D721Med (cell line): ENCODE measurements around the gene XIRP2.

Experiments
- DNase-seq: peaks from one replicate; pipeline ENCODE4 v3.0.0; 2011; ENCODE audit warnings: low spot score; ENCODE audit not compliant: insufficient read length
- FAIRE-seq: peaks from 2 replicates; lab custom pipeline; 2011; peaks lifted over from hg19 to GRCh38; lab: Jason Lieb, UNC
- TF ChIP-seq, protein P1 (sequence below): IDR thresholded peaks from 2 replicates; pipeline ENCODE4 v1.5.1; 2012; ENCODE audit warnings: mild to moderate bottlenecking, control low read depth; ENCODE audit not compliant: insufficient read depth; ENCODE audit errors: missing control alignments

The XIRP2 gene, protein sequence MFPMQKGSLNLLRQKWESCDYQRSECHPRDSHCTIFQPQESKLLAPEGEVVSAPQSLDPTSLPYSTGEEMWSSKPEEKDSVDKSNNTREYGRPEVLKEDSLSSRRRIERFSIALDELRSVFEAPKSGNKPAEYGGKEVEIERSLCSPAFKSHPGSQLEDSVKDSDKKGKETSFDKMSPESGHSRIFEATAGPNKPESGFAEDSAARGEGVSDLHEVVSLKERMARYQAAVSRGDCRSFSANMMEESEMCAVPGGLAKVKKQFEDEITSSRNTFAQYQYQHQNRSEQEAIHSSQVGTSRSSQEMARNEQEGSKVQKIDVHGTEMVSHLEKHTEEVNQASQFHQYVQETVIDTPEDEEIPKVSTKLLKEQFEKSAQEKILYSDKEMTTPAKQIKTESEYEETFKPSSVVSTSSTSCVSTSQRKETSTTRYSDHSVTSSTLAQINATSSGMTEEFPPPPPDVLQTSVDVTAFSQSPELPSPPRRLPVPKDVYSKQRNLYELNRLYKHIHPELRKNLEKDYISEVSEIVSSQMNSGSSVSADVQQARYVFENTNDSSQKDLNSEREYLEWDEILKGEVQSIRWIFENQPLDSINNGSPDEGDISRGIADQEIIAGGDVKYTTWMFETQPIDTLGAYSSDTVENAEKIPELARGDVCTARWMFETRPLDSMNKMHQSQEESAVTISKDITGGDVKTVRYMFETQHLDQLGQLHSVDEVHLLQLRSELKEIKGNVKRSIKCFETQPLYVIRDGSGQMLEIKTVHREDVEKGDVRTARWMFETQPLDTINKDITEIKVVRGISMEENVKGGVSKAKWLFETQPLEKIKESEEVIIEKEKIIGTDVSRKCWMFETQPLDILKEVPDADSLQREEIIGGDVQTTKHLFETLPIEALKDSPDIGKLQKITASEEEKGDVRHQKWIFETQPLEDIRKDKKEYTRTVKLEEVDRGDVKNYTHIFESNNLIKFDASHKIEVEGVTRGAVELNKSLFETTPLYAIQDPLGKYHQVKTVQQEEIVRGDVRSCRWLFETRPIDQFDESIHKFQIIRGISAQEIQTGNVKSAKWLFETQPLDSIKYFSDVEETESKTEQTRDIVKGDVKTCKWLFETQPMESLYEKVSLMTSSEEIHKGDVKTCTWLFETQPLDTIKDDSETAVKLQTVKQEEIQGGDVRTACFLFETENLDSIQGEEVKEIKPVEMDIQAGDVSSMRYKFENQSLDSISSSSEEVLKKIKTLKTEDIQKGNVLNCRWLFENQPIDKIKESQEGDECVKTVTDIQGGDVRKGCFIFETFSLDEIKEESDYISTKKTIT (N-terminal part only)

DNA sequence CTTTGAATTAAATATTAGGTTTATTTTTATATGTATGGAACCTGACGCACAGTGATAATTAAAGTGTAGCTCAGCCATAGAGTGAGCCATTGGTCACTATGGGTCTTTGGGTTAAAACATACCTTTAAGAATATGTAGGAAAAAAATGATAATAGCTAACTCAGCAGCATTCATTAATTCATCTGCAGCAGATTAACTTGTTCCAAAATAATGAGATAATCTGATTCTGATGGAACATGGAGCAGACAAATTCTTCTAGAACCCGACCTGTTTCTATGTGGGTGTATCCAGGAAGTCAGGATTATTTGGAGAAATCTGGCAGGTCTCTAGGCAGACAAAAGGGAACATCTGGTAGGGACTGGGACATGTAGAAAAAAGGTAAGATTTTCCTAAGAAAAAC, at the start of gene XIRP2:
TSS of gene XIRP2 (plus strand) at position 301 of the 400 bp plus-strand sequence. CDS start 15,003 bp downstream, outside the sequence.
- no peak for FAIRE-seq
- no peak for DNase-seq
- TF ChIP-seq, protein P1, sequence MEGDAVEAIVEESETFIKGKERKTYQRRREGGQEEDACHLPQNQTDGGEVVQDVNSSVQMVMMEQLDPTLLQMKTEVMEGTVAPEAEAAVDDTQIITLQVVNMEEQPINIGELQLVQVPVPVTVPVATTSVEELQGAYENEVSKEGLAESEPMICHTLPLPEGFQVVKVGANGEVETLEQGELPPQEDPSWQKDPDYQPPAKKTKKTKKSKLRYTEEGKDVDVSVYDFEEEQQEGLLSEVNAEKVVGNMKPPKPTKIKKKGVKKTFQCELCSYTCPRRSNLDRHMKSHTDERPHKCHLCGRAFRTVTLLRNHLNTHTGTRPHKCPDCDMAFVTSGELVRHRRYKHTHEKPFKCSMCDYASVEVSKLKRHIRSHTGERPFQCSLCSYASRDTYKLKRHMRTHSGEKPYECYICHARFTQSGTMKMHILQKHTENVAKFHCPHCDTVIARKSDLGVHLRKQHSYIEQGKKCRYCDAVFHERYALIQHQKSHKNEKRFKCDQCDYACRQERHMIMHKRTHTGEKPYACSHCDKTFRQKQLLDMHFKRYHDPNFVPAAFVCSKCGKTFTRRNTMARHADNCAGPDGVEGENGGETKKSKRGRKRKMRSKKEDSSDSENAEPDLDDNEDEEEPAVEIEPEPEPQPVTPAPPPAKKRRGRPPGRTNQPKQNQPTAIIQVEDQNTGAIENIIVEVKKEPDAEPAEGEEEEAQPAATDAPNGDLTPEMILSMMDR, result no peak

DNA sequence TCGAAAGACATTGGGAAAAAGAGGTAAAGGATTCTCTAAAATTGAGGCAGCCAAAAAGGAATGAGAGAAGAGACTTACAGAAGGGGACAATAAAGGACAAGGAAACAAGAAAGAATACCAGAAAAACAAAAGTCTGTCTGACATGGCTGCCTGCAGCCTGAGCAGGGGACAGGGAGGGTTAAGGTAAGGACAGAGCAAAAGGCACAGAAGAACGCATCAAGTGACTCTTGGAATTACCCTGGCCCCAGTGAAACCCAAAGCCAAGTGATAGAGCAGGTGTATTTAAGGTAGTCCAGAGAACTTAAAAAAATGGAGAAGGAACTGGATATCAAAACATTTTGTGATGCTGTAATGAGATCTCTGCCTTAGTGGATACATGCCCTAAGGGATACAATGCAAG, 47.1 kb upstream of the XIRP2 start:
- DNase-seq (no peak), FAIRE-seq (no peak)
- TF ChIP-seq, protein P1, result no peak

DNA sequence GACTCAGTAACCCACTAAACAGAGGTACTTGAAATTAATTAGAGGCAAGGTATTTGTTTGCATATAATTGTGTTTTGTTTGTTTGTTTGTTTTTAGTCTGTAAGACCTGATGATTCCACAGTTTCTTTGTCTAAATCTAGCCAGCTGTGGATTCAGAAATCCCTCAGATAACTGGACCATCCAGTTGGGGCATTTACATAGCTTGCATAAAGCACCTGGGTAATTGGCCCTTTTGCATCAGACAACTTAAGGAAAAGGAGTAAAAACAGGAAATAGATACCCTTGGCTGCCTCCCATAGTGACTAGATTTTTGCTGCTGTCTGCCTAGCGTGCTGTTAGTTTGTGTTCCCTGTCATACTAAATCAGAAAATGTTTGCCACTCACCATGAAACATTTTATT, 46.6 kb upstream of the XIRP2 start:
- DNase-seq, result no peak
- TF ChIP-seq, protein P1, result no peak
- no peak for FAIRE-seq

DNA sequence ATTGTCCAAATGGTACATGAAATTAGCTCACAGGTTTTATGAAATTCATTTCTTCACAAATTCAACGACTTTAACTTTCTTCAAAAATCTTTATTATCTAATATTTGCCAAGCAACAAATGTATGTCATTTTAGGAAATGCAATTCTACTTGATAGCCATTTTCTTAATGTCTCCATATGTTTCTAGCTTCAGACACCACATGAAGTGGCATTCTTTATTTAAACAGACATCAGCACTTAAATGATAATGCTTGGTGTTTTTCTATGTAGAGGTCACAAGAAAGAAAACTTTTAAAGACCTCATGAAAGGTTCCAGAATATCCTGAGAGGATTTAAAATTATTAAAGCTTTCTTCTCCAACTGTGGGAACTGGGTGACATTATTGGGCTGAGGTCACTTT, 44.2 kb upstream of the XIRP2 start:
- DNase-seq (no peak), FAIRE-seq (no peak)
- TF ChIP-seq, protein P1, result no peak

DNA sequence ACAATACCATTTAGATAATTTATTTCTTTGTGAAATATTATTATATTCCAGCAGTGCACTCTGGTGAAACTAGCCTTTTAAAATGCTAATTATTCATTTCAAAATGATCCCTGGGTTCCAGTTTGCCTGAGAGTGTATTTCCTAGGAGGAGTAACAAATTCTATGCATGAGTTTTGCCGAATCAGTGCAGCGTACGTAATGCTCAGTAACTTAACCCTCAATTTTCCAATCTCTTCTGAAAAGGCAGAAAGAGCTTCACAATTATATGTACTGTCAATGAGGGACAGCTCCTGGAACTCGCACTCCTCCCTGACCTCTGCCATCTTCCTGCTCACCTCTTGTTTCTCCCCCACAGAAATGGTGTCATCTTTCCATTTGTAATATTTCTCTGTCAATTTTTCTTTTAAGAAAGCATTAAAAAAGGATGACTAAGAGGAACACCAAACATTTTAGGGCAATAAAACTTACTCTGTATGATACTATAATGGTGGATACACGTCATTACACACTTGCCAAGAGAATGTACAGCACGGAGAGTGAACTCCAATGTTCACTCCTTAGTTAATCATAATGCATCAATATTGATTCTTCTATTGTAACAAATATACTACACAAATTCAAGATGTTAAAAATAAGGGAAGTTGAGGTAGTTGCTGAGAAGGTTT, 25.7 kb upstream of the XIRP2 start:
- DNase-seq (no peak), FAIRE-seq (no peak)
- TF ChIP-seq, protein P1, result no peak

DNA sequence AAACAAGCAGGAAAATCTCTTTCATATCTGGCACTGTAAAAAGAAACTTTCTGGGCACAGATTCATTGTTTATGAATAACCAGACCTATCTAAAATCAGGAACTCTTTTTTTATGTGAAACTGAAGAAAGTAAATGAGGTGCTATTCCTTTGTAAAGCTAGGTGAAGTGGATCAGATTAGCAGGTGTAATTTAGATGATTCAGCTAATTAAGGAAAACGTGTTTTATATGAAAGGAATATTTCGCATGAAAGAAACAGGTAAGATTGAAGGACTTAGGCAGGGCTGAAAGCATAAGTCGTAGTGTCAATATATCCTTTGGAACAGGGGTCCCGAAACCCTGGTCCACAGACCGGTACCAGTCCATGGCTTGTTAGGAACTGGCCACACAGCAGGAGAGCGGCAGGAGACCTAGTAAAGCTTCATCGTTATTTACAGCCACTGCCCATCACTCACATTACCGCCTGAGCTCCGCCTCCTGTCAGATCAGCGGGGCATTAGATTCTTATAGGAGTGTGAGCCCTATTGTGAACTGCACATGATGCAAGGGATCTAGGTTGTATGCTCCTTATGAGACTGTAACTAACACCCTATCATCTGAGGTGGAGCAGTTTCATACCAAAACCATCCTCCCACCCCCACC, 20.3 kb upstream of the XIRP2 start:
- FAIRE-seq (no peak), DNase-seq (no peak)
- TF ChIP-seq, protein P1, result no peak
